HepG2 (cell line): Measurements from ENCODE around the gene GON7. TPM values are rescaled to one million over a fixed set of nuclear protein-coding genes. Genes with fewer than 3 reads are reported as not detected.

Experiments used
- ATF1 ChIP-seq: IDR thresholded peaks from 2 replicates; pipeline ENCODE4 v1.6.1; 2016; ENCODE audit warnings: mild to moderate bottlenecking, control low read depth
- CCDC6 ChIP-seq: sonication (generic); formaldehyde crosslinking; IDR thresholded peaks from 2 replicates; pipeline ENCODE4 v1.8.1; 2022; ENCODE audit warnings: mild to moderate bottlenecking, missing genetic modification reagents, moderate library complexity
- CHCHD3 ChIP-seq: sonication (generic); formaldehyde crosslinking; IDR thresholded peaks from 2 replicates; pipeline ENCODE4 v1.8.0; 2022; ENCODE audit warnings: mild to moderate bottlenecking, missing genetic modification reagents, moderate library complexity
- CHD4 ChIP-seq: fragments of 200-600 bp; sonication (generic); IDR thresholded peaks from 2 replicates; pipeline ENCODE4 v1.7.0; 2017; ENCODE audit warnings: mild to moderate bottlenecking, low read length, borderline replicate concordance
- FLYWCH1 ChIP-seq: sonication (generic); formaldehyde crosslinking; IDR thresholded peaks from 2 replicates; pipeline ENCODE4 v1.8.1; 2023; ENCODE audit warnings: mild to moderate bottlenecking, missing genetic modification reagents
- FOXC1 ChIP-seq: sonication (generic); formaldehyde crosslinking; IDR thresholded peaks from 2 replicates; pipeline ENCODE4 v1.8.0; 2022; ENCODE audit warnings: mild to moderate bottlenecking, missing genetic modification reagents, borderline replicate concordance
- FOXK1 ChIP-seq: sonication (generic); formaldehyde crosslinking; IDR thresholded peaks from 2 replicates; pipeline ENCODE4 v1.4.0; 2020; ENCODE audit warnings: low read depth, missing genetic modification reagents, borderline replicate concordance
- GZF1 ChIP-seq: sonication (generic); formaldehyde crosslinking; IDR thresholded peaks from 2 replicates; pipeline ENCODE4 v1.5.1; 2020; ENCODE audit warnings: mild to moderate bottlenecking, missing genetic modification reagents
- KDM5A ChIP-seq: fragments of 200-600 bp; sonication (generic); IDR thresholded peaks from 2 replicates; pipeline ENCODE4 v1.7.0; 2018; ENCODE audit warnings: antibody characterized with exemption, mild to moderate bottlenecking, low read length, borderline replicate concordance
- PHF5A ChIP-seq: IDR thresholded peaks from one replicate; pipeline ENCODE4 v1.6.1; 2018; ENCODE audit warnings: low read depth, missing genetic modification reagents; ENCODE audit not compliant: unreplicated experiment
- SMAD3 ChIP-seq: sonication (generic); formaldehyde crosslinking; IDR thresholded peaks from 2 replicates; pipeline ENCODE4 v1.4.0; 2020; ENCODE audit warnings: missing genetic modification reagents
- ZBTB21 ChIP-seq: sonication (generic); formaldehyde crosslinking; IDR thresholded peaks from 2 replicates; pipeline ENCODE4 v1.4.0; 2020; ENCODE audit warnings: missing genetic modification reagents
- ZBTB42 ChIP-seq: sonication (generic); formaldehyde crosslinking; IDR thresholded peaks from 2 replicates; pipeline ENCODE4 v1.5.0; 2020; ENCODE audit warnings: mild to moderate bottlenecking, missing genetic modification reagents
- ZFP36L2 ChIP-seq: sonication (generic); formaldehyde crosslinking; IDR thresholded peaks from 2 replicates; pipeline ENCODE4 v1.4.0; 2020; ENCODE audit warnings: missing genetic modification reagents
- ZMYM3 ChIP-seq: sonication (generic); formaldehyde crosslinking; IDR thresholded peaks from 2 replicates; pipeline ENCODE4 v1.5.1; 2020; ENCODE audit warnings: mild to moderate bottlenecking, missing genetic modification reagents
- ZNF207 ChIP-seq: fragments of 450-650 bp; IDR thresholded peaks from 2 replicates; pipeline ENCODE4 v1.6.1; 2016; ENCODE audit warnings: antibody characterized with exemption, borderline replicate concordance
- ZNF282 ChIP-seq: fragments of 450-650 bp; IDR thresholded peaks from 2 replicates; pipeline ENCODE4 v1.6.1; 2018; ENCODE audit not compliant: partially characterized antibody
- ZNF367 ChIP-seq: sonication (generic); formaldehyde crosslinking; IDR thresholded peaks from 2 replicates; pipeline ENCODE4 v1.4.0; 2020; ENCODE audit warnings: missing genetic modification reagents, borderline replicate concordance
- ZNF563 ChIP-seq: sonication (generic); formaldehyde crosslinking; IDR thresholded peaks from 2 replicates; pipeline ENCODE4 v1.8.0; 2022; ENCODE audit warnings: mild to moderate bottlenecking, moderate library complexity, missing genetic modification reagents
- ZNF609 ChIP-seq: sonication (generic); formaldehyde crosslinking; IDR thresholded peaks from 2 replicates; pipeline ENCODE4 v1.4.0; 2020; ENCODE audit warnings: mild to moderate bottlenecking, missing genetic modification reagents, borderline replicate concordance
- ZNF746 ChIP-seq: sonication (generic); formaldehyde crosslinking; IDR thresholded peaks from 2 replicates; pipeline ENCODE4 v1.8.0; 2022; ENCODE audit warnings: mild to moderate bottlenecking, missing genetic modification reagents
- ZSCAN22 ChIP-seq: sonication (generic); formaldehyde crosslinking; IDR thresholded peaks from 2 replicates; pipeline ENCODE4 v1.4.0; 2020; ENCODE audit warnings: mild to moderate bottlenecking, missing genetic modification reagents
- polyA plus RNA-seq, 8 experiments: library from polyadenylated mRNA; depleted of rRNA in 3 of 8; stranded (reverse) in 7 of 8; unstranded in 1 of 8; fragments of >200 nt; fragmentation: Illumina TruSeq in 4 of 8; extraction: Trizol in 4 of 8; gene quantifications; 2 replicates each; pipeline versions ENCODE4 v1.2.1 to v1.2.3, GENCODE V29; 2011 to 2016; ENCODE audit warnings: low read depth in 4 of 8, missing spikeins in 1 of 8, mixed read lengths in 1 of 8; ENCODE audit not compliant: insufficient read depth in 1 of 8
- total RNA-seq, 5 experiments: library from RNA; depleted of rRNA; stranded (reverse); fragments of >200 nt; fragmentation: Illumina TruSeq; extraction: Trizol; gene quantifications; 2 replicates each; pipeline ENCODE4 v1.2.3, GENCODE V29; 2016; ENCODE audit warnings: low read depth in 1 of 5
- TF ChIP-seq, protein P1 (sequence below): sonication (generic); formaldehyde crosslinking; IDR thresholded peaks from 2 replicates; pipeline ENCODE4 v1.5.1; 2020; ENCODE audit warnings: mild to moderate bottlenecking, missing genetic modification reagents, moderate library complexity
- TF ChIP-seq, protein P2 (sequence below): sonication (generic); formaldehyde crosslinking; conservative IDR thresholded peaks from 2 replicates; pipeline ENCODE4 v1.8.0; 2022; ENCODE audit warnings: low read depth, missing genetic modification reagents

GON7 gene
- total and polyA plus RNA-seq, 2 of the 13 experiments (the other 11 are each of a cell fraction or from before 2014, with no cell fraction given): 11.9 to 28.0 TPM

DNA sequence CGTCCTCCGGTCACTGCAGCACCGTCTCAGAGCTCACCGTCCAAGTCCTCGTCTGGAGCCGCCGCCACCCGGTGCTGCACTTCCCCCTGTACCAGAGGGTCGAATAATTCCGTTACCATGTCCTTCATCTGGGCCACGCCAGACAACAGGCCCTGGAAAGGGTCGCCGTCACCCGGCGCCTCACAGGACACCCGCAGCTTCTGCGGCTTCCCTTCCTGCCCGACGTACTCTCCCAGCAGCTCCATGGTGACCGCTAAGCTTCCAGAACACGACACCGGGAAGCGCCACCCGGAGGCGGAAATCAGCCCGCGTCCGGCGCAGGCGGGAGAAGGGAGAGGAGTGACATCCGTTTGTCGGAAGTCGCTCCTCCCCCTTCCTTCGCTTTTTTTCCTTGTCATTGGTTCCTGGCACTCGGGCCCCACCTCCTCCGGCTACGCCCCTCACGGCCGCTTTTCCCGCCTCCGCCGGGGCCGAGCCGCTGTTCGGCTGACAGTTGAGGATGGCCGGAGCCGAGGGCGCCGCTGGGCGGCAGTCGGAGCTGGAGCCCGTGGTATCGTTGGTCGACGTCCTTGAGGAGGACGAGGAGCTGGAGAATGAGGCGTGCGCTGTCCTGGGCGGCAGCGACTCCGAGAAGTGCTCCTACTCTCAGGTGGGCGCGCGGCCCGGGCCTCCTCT lies at the start of gene GON7, which contains the start of gene UBR7 (continued):
- TF ChIP-seq ZNF609 (CRISPR knock-in tag) (no peak; the same call in 1 of the 2 replicates), CHD4 (no peak), ZMYM3 (CRISPR knock-in tag) (peak; percentile 18; the same call in 1 of the 2 replicates), ZBTB21 (CRISPR knock-in tag) (no peak), CHCHD3 (CRISPR knock-in tag) (no peak), ZFP36L2 (CRISPR knock-in tag) (no peak), FLYWCH1 (CRISPR knock-in tag) (no peak), ZNF563 (CRISPR knock-in tag) (no peak; the same call in 1 of the 2 replicates), ZBTB42 (CRISPR knock-in tag) (no peak), ATF1 (peak; percentile 66), ZNF746 (CRISPR knock-in tag) (peak; percentile 27; the same call in 1 of the 2 replicates), ZSCAN22 (CRISPR knock-in tag) (0 out of 2 replicates have a peak, but pooled peaks have one; percentile 52), ZNF367 (CRISPR knock-in tag) (no peak), PHF5A (CRISPR knock-in tag) (no peak), CCDC6 (peak; percentile 26; the same call in 1 of the 2 replicates), KDM5A (no peak; the same call in 1 of the 2 replicates), GZF1 (CRISPR knock-in tag) (peak; percentile 65; the same call in 1 of the 2 replicates), FOXK1 (CRISPR knock-in tag) (peak; percentile 73), ZNF207 (no peak), FOXC1 (CRISPR knock-in tag) (peak; percentile 68), ZNF282 (no peak), SMAD3 (CRISPR knock-in tag) (peak; percentile 20; the same call in 1 of the 2 replicates)
- TF ChIP-seq, protein P1, sequence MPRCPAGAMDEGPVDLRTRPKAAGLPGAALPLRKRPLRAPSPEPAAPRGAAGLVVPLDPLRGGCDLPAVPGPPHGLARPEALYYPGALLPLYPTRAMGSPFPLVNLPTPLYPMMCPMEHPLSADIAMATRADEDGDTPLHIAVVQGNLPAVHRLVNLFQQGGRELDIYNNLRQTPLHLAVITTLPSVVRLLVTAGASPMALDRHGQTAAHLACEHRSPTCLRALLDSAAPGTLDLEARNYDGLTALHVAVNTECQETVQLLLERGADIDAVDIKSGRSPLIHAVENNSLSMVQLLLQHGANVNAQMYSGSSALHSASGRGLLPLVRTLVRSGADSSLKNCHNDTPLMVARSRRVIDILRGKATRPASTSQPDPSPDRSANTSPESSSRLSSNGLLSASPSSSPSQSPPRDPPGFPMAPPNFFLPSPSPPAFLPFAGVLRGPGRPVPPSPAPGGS (CRISPR knock-in tag): peak; percentile 78
- TF ChIP-seq, protein P2, sequence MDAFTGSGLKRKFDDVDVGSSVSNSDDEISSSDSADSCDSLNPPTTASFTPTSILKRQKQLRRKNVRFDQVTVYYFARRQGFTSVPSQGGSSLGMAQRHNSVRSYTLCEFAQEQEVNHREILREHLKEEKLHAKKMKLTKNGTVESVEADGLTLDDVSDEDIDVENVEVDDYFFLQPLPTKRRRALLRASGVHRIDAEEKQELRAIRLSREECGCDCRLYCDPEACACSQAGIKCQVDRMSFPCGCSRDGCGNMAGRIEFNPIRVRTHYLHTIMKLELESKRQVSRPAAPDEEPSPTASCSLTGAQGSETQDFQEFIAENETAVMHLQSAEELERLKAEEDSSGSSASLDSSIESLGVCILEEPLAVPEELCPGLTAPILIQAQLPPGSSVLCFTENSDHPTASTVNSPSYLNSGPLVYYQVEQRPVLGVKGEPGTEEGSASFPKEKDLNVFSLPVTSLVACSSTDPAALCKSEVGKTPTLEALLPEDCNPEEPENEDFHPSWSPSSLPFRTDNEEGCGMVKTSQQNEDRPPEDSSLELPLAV (CRISPR knock-in tag): no peak
